Measurements from ENCODE around the gene GPS1.

The GPS1 gene

GRCh38 chr17:82045936-82046484 lies 5.7 kb upstream of the GPS1 start:
- DNase-seq (ENCODE audit: low read depth), result no peak

GRCh38 chr17:82046903-82047302 lies 4.8 kb upstream of the GPS1 start:
- DNase-seq (ENCODE audit: low read depth), result no peak

- no peak for DNase-seq (ENCODE audit: low read depth)
Observed at GRCh38 chr17:82047379-82047778, 4.3 kb upstream of the GPS1 start.

- no peak for DNase-seq (ENCODE audit: low read depth)
Observed at GRCh38 chr17:82047914-82048570, 3.7 kb upstream of the GPS1 start.

GRCh38 chr17:82048571-82048971 lies 3.1 kb upstream of the GPS1 start:
- no peak for DNase-seq (ENCODE audit: low read depth)

- DNase-seq (ENCODE audit: low read depth), result no peak
Observed at GRCh38 chr17:82049106-82049505, 2.6 kb upstream of the GPS1 start.

GRCh38 chr17:82049521-82049971 lies 2.2 kb upstream of the GPS1 start:
- no peak for DNase-seq (ENCODE audit: low read depth)

- no peak for DNase-seq (ENCODE audit: low read depth)
Observed at GRCh38 chr17:82050152-82050760, 1.4 kb upstream of the GPS1 start.

- DNase-seq (ENCODE audit: low read depth), result peak; percentile 27
Observed at GRCh38 chr17:82050761-82051641, 697 bp upstream of the GPS1 start.

GRCh38 chr17:82052638-82053059 lies 951 bp downstream of the GPS1 start:
- DNase-seq (ENCODE audit: low read depth), result no peak

- no peak for DNase-seq (ENCODE audit: low read depth)
Observed at GRCh38 chr17:82053130-82053529, 1.4 kb downstream of the GPS1 start.

GRCh38 chr17:82053556-82054263 lies 2.0 kb downstream of the GPS1 start:
- DNase-seq (ENCODE audit: low read depth), result no peak

- DNase-seq (ENCODE audit: low read depth), result no peak
Observed at GRCh38 chr17:82054351-82055022, 2.8 kb downstream of the GPS1 start.

- no peak for DNase-seq (ENCODE audit: low read depth)
Observed at GRCh38 chr17:82055023-82055964, 3.6 kb downstream of the GPS1 start.

- no peak for DNase-seq (ENCODE audit: low read depth)
Observed at GRCh38 chr17:82055965-82056728, 4.4 kb downstream of the GPS1 start.

- no peak for DNase-seq (ENCODE audit: low read depth)
Observed at GRCh38 chr17:82056729-82057621, 5.3 kb downstream of the GPS1 start.

GRCh38 chr17:82058230-82058854 lies 6.6 kb downstream of the GPS1 start:
- no peak for DNase-seq (ENCODE audit: low read depth)

GRCh38 chr17:82058855-82059249 lies 7.2 kb downstream of the GPS1 start:
- no peak for DNase-seq (ENCODE audit: low read depth)

All from EH (cell line).